ENCODE results near the gene UROS. TPM values are rescaled to one million over a fixed set of nuclear protein-coding genes. Genes with fewer than 3 reads are reported as not detected.

UROS gene
- total RNA-seq, 1 donor from 2014 or later, result 30.6 TPM

Small RNAs within 50 kb of the gene (microRNA-seq; reads per million reads assigned to microRNA genes)
- not detected for gene MIR4484

Other genes with a start within 250 kb of the UROS start
- not detected for gene TEX36, start 140.1 kb downstream of the UROS start, total RNA-seq
- gene EDRF1, start 103.5 kb downstream of the UROS start, total RNA-seq, result 28.6 TPM
- 0.31 TPM for gene MMP21, start 47.4 kb downstream of the UROS start, total RNA-seq
- gene BCCIP, start 288 bp upstream of the UROS start, total RNA-seq, result 31.3 TPM
- gene DHX32, start 58.0 kb upstream of the UROS start, total RNA-seq, result 20.8 TPM
- gene FANK1, start 73.3 kb upstream of the UROS start, total RNA-seq, result 2.1 TPM

Data from sciatic nerve (tissue), 1 donor.